MG63 (cell line): ENCODE results near the gene CKS2. TPM values are rescaled to one million over a fixed set of nuclear protein-coding genes. Genes with fewer than 3 reads are reported as not detected.
A peak's percentile ranks its signal among the peaks of the same experiment; 100 is the strongest.

Source experiments
- DNase-seq: peaks from one replicate; pipeline ENCODE4 v3.0.0-alpha.2; 2020
- H3K27me3 ChIP-seq: fragments of 250-450 bp; sonication (Bioruptor Pico); 2 replicates; pipeline ENCODE4 v1.5.1; 2020; ENCODE audit warnings: mild to moderate bottlenecking, moderate library complexity
- H3K36me3 ChIP-seq: fragments of 250-450 bp; sonication (Bioruptor Pico); 2 replicates; pipeline ENCODE4 v1.5.1; 2020; ENCODE audit warnings: mild to moderate bottlenecking, moderate library complexity
- H3K4me3 ChIP-seq: fragments of 250-450 bp; sonication (Bioruptor Pico); 2 replicates; pipeline ENCODE4 v1.5.1; 2020; ENCODE audit warnings: mild to moderate bottlenecking, moderate library complexity
- H3K9me3 ChIP-seq: fragments of 250-450 bp; sonication (Bioruptor Pico); 2 replicates; pipeline ENCODE4 v1.5.1; 2020; ENCODE audit warnings: mild to moderate bottlenecking, moderate library complexity
- total RNA-seq: library from RNA; depleted of rRNA; stranded (reverse); fragments of >200 nt; shearing (Covaris generic); gene quantifications from 2 replicates; pipeline ENCODE4 v1.2.3, GENCODE V29; 2014; ENCODE audit warnings: low replicate concordance

CKS2 gene
- total RNA-seq, 1 experiment from 2014 or later = 335 TPM

- DNase-seq = no peak
- peaks cover 4% of the 10 kb centered on the region for H3K36me3 ChIP-seq
- H3K4me3 ChIP-seq = no peak overlapping the region
- no peaks in the 10 kb centered on the region for H3K9me3 ChIP-seq
- no peaks in the 10 kb centered on the region for H3K27me3 ChIP-seq
Measured at GRCh38 chr9:89304020-89304833, 6.8 kb upstream of the CKS2 start.

DNA sequence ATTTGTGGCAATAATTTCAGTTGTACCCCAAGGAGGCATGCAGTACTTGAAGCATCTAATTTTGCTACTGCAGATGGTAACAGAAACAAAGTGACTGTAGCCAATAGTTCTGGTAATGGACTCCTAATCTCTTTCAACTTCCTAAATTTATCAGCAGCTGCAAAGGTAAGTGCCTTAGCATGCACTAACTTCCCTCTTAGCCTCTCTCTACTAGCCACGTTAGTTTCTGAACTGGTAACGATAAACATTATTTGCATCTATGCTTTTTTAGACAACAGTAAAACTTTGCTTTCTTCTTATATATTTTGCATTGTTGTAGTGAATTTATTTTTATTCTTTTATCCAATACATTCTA, 6.2 kb upstream of the CKS2 start:
- H3K9me3 ChIP-seq = no peaks in the 10 kb centered on the region
- no peaks in the 10 kb centered on the region for H3K27me3 ChIP-seq
- no peak overlapping the region for H3K4me3 ChIP-seq
- H3K36me3 ChIP-seq = peaks cover 6% of the 10 kb centered on the region
- no peak for DNase-seq

DNA sequence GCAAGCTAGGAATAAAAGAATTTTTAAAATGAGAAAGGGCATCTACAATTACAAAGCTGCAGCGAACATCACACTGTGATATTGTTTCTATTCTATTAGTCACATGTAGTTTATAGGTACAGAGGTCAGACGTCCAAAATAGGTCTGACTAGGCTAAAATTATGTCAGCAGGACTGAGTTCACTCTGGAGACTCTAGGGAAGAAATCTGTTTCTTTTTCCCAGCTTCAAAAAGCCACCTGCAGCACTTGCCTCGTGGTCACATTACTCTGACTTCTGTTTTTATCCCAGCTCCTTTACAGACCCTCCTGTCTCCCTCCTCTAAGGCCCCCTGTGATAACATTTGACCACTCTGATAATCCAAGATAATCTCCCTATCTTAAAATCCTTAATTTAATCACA, 5.1 kb upstream of the CKS2 start:
- H3K9me3 ChIP-seq = no peaks in the 10 kb centered on the region
- no peak overlapping the region for H3K4me3 ChIP-seq
- DNase-seq = no peak
- H3K36me3 ChIP-seq = peaks cover 6% of the 10 kb centered on the region
- H3K27me3 ChIP-seq = no peaks in the 10 kb centered on the region

DNA sequence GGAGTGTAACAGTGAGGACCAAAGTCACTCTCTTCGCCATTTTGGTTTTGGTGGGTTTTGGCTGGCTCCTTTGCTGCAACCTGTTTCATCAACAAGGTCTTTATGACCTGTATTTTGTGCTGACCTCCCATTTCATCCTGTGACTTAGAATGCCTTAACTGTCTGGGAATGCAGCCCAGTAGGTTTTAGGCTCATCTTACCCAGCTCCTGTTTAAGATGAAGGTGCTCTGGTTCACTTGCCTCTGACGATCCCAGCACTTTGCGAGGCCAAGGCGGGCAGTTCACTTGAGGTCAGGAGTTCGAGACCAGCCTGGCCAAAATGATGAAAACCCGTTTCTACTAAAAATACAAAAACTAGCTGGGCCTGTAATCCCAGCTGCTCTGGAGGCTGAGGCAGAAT, 1.8 kb upstream of the CKS2 start:
- Histone ChIP-seq H3K4me3 (no peak overlapping the region), H3K9me3 (no peaks in the 10 kb centered on the region), H3K27me3 (no peaks in the 10 kb centered on the region), H3K36me3 (peaks cover 25% of the 10 kb centered on the region)
- DNase-seq = no peak

- H3K9me3 ChIP-seq = no peaks in the 10 kb centered on the region
- DNase-seq = no peak
- H3K27me3 ChIP-seq = no peaks in the 10 kb centered on the region
- H3K36me3 ChIP-seq = peaks cover 32% of the 10 kb centered on the region
- peak overlapping the region; percentile 74 for H3K4me3 ChIP-seq
Measured at GRCh38 chr9:89309608-89310474, 1.2 kb upstream of the CKS2 start.

GRCh38 chr9:89311346-89312221, 589 bp downstream of the CKS2 start:
- no peaks in the 10 kb centered on the region for H3K9me3 ChIP-seq
- peaks cover 49% of the 10 kb centered on the region for H3K36me3 ChIP-seq
- H3K27me3 ChIP-seq = no peaks in the 10 kb centered on the region
- peak overlapping the region; percentile 75 for H3K4me3 ChIP-seq
- peak; percentile 14 for DNase-seq

GRCh38 chr9:89312222-89312571, 1.2 kb downstream of the CKS2 start:
- Histone ChIP-seq H3K36me3 (peaks cover 55% of the 10 kb centered on the region), H3K4me3 (peak overlapping the region; percentile 75), H3K27me3 (no peaks in the 10 kb centered on the region), H3K9me3 (no peaks in the 10 kb centered on the region)
- DNase-seq = no peak

DNA sequence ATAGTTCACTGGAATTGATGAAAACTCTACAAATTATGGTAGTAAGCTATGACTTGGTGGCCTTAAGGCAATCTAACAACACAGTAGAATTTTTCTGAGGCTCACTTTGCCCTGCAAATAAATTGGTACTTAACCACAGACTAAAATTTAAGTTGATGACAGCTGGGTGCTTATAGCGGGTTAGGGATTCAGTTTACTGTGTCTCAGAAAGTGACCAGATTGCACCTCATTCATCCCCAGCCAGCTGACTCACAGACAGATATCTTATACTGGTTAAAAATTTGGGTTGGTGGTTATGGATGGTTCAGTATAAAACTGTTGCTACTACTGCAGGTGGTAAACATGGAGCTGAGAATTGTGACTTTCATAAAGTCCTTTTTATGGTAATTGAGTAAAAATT, 2.8 kb downstream of the CKS2 start:
- Histone ChIP-seq H3K9me3 (no peaks in the 10 kb centered on the region), H3K36me3 (peaks cover 64% of the 10 kb centered on the region), H3K27me3 (no peaks in the 10 kb centered on the region), H3K4me3 (peak overlapping the region; percentile 75)
- no peak for DNase-seq

DNA sequence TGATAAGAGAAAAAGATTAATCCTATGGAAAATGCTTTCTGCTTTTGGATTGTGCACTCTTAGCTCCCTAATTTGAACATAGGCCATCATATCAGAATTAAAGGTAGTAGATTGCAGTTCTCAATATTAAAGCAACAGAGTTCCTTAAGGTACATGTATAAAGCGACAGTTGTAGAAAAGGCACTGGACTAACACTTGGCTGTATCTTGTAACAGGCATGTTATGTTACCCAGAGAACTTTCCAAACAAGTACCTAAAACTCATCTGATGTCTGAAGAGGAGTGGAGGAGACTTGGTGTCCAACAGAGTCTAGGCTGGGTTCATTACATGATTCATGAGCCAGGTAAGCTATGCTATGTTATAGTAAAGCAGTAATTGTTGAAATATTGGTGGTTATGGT, 4.0 kb downstream of the CKS2 start:
- H3K9me3 ChIP-seq = no peaks in the 10 kb centered on the region
- H3K4me3 ChIP-seq = peak overlapping the region; percentile 75; the same call in 1 of the 2 replicates
- peaks cover 63% of the 10 kb centered on the region for H3K36me3 ChIP-seq
- DNase-seq = no peak
- H3K27me3 ChIP-seq = no peaks in the 10 kb centered on the region

DNA sequence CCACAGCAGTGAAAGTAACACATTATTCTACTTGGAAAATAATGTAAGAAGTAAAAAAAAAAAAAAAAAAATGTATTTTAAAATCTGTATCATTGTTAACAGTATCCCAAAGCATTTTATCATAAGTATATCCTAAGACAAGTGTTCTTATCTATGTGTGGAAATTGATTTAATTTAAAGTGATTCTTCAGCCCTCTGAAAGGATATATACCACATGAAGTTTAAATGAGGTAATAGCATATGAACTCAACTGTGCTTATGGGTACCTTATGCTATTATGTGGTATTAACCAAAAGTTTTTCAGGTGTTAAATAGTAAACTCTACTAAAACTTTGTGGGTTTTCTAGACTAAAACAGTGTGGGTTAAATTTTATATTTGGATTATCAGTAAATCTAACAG, 4.5 kb downstream of the CKS2 start:
- no peaks in the 10 kb centered on the region for H3K9me3 ChIP-seq
- DNase-seq = no peak
- peaks cover 64% of the 10 kb centered on the region for H3K36me3 ChIP-seq
- H3K4me3 ChIP-seq = no peak overlapping the region
- no peaks in the 10 kb centered on the region for H3K27me3 ChIP-seq

- peaks cover 67% of the 10 kb centered on the region for H3K36me3 ChIP-seq
- H3K4me3 ChIP-seq = peak overlapping the region; percentile 75
- no peak for DNase-seq
- H3K9me3 ChIP-seq = no peaks in the 10 kb centered on the region
- H3K27me3 ChIP-seq = no peaks in the 10 kb centered on the region
Measured at GRCh38 chr9:89317282-89317681, 6.3 kb downstream of the CKS2 start.

GRCh38 chr9:89318123-89319014, 7.4 kb downstream of the CKS2 start, which contains the start of gene SECISBP2:
Gene SECISBP2, plus strand, starts transcription at chr9:89318500. Its CDS starts 77 bp downstream, at chr9:89318577.
- DNase-seq = peak; percentile 96
- Histone ChIP-seq H3K9me3 (no peaks in the 10 kb centered on the region), H3K36me3 (peaks cover 56% of the 10 kb centered on the region), H3K27me3 (no peaks in the 10 kb centered on the region), H3K4me3 (peak within 1 kb of the TSS; percentile 75)

DNA sequence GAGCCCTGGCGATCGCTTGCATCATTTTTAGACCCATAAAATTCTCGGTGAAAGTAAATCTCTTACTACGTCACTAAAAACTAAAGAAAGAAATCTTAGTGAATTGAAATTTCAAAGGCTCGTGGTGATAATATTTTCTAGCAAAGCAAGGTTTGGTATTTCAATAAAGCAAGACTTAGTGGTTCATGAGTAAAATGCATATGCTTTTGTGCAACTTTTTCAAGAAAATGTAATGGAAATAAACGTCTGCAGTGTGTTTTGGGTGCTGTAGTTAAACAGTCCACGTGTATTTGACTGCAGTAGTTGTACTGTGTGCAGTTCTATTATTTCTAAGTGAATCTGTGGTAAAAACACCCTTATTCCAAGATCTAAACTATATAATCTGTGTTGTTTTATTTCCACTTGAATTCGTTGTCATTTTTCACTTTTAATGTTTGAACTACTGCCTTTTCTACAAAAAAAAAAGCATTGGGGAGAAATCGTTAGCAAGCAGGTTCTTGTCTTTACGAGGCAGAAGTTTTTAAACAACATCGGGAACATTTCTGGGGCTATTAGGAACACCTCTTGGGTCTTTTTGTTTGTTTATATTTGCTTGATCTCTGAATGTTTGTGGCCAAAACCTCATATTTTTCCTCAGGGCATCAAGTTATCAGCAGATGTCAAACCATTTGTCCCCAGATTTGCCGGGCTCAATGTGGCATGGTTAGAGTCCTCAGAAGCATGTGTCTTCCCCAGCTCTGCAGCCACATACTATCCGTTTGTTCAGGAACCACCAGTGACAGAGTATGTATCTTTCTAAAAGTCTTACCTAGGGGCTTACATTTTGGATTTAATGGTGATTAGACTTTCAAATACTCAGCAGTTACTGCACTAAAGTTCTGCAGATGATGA, 8.3 kb downstream of the CKS2 start:
- Histone ChIP-seq H3K9me3 (no peaks in the 10 kb centered on the region), H3K36me3 (peaks cover 47% of the 10 kb centered on the region), H3K4me3 (peak overlapping the region; percentile 75), H3K27me3 (no peaks in the 10 kb centered on the region)
- no peak for DNase-seq

- H3K36me3 ChIP-seq = peaks cover 17% of the 10 kb centered on the region
- no peak for DNase-seq
- no peak overlapping the region for H3K4me3 ChIP-seq
- H3K9me3 ChIP-seq = no peaks in the 10 kb centered on the region
- H3K27me3 ChIP-seq = no peaks in the 10 kb centered on the region
Measured at GRCh38 chr9:89323390-89323789, 12.4 kb downstream of the CKS2 start.

- DNase-seq = no peak
- no peaks in the 10 kb centered on the region for H3K9me3 ChIP-seq
- H3K36me3 ChIP-seq = peaks cover 29% of the 10 kb centered on the region
- H3K27me3 ChIP-seq = no peaks in the 10 kb centered on the region
- H3K4me3 ChIP-seq = no peak overlapping the region
Measured at GRCh38 chr9:89325733-89326132, 14.7 kb downstream of the CKS2 start.
